ENCODE data around the gene NDE1. TPM values are rescaled to one million over a fixed set of nuclear protein-coding genes. Genes with fewer than 3 reads are reported as not detected.

NDE1 gene
- total RNA-seq, 1 donor from 2014 or later: 42.9 TPM

DNA sequence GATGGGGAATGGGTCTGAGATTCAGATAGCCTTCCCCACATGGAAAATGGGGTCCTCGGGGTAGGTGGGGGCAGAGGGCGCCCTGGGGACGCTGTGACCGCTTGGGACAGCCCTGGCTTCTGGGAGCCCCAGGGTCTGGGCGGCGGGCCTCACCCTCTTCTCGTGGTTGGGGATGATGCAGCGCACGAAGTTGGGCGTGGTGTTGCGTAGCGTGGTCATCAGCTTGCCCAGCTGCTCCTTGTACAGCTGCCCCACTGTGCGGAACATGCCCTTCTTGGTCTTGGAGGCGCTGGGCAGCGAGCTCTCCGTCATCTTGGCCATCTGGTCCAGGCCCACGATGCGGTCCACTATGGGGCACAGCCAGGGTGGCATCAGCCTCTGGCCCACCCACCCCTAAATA is 99.9 kb downstream of the NDE1 start:
- ATAC-seq (no peak), DNase-seq (ENCODE audit: low spot score) (no peak)
- intact Hi-C loops (cut with DNase I): loop anchor here (5.0 kb wide), 1 partner anchor 1762 kb away; no protein-coding TSS in a partner anchor

DNA sequence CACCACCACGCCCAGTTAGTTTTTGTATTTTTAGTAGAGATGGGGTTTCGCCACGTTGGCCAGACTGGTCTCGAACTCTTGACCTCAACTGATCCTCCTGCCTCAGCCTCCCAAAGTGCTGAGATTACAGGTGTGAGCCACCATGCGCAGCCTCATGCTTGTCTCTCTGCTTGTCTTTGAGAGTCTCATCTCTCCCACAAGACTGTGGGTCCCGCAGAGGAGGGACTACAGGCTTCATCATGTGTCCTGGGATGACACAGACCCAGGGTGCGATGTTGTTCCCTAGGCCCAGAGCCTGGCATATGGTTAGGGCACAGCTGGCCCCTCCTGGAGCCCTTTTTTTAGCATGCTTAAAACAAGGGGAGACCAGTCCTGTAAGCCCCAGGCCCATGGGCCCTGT is 101.9 kb downstream of the NDE1 start:
- intact Hi-C loops (cut with DNase I): no loop called here

DNA sequence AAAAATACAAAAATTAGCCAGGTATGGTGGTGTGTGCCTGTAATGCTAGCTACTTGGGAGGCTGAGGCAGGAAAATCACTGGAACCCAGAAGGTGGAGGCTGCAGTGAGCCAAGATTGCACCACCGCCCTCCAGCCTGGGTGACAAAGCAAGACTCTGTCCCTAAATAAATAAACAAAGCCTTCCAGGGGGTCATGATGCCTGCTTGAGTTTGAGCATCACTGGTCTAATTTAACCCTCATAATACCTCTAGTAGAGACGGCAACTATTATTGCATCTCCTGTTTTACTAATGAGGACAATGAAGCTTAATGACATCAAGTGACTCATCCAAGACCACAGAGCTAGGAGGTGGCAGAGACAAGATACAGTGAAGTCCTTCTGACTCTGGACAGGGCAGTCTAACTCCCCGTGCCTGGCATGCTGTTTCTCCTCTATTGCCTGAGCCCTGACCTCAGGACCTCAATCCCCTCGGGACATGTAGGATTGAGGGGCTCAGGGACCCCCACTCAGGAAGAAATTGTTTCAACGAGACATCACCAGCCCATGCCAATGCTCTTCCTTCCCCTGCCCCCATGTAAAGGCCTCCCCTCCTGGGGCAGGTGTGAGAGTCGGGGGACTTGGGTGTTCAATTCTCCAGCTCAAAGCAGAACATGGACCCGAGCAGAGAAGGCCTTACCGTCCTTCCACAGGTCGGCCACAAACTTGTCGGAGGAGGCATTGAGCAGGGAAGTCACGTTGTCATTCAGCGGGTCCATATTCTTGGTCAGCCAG is 102.9 kb downstream of the NDE1 start:
- no peak for ATAC-seq

More for the DNA sequence above, 101.9 kb downstream of the NDE1 start:
- ATAC-seq (no peak), DNase-seq (ENCODE audit: low spot score) (no peak)

DNA sequence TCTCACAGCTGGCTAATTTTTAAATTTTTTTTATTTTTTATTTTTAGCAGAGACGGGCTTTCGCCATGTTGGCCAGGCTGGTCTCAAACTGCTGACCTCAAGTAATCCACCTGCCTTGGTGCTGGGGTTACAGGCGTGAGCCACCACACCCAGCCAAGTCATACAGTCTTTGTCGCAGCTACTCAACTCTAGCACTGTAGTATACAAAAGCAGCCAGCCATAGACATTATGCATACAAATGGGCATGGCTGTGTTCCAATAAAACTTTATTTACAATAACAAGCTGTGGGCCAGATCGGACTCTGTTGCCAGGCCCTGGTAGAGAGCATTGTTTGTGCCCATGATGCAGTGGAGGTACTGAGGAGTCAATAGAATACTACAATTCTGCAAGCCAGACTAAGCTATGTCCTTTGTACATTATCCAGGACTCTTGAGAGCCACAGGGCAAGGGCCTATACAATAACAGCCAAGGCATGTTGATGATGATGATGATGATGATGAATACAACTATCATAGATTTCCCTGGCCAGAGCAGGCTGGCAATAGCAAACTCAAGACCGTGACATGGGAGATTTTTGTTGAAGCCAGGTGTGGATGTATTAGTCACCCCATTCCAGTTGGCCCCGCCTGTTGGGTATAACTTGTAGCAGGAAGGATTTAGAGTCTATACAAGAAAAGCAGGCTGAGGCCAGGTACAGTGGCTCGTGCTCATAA is 104.9 kb downstream of the NDE1 start:
- intact Hi-C loops (cut with DNase I): no loop called here
- ATAC-seq (no peak), DNase-seq (ENCODE audit: low spot score) (no peak)

More for the DNA sequence above, 102.9 kb downstream of the NDE1 start:
- DNase-seq (ENCODE audit: low spot score): no peak
- intact Hi-C loops (cut with DNase I): no loop called here

DNA sequence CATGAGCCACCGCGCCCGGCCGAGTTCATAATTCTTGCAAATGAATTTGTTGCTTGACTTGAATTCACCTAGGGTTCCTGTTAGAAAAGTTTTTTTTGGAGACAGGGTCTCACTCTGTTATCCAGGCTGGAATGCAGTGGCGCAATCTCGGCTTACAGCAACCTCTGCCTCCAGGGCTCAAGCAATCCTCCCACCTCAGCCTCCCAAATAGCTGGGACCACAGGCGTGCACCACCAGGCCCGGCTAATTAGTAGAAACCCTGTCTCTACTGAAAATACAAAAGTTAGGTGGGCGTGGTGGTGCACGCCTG is 107.0 kb downstream of the NDE1 start:
- intact Hi-C loops (cut with DNase I): no loop called here
- no peak for DNase-seq (ENCODE audit: low spot score)
- no peak for ATAC-seq

DNA sequence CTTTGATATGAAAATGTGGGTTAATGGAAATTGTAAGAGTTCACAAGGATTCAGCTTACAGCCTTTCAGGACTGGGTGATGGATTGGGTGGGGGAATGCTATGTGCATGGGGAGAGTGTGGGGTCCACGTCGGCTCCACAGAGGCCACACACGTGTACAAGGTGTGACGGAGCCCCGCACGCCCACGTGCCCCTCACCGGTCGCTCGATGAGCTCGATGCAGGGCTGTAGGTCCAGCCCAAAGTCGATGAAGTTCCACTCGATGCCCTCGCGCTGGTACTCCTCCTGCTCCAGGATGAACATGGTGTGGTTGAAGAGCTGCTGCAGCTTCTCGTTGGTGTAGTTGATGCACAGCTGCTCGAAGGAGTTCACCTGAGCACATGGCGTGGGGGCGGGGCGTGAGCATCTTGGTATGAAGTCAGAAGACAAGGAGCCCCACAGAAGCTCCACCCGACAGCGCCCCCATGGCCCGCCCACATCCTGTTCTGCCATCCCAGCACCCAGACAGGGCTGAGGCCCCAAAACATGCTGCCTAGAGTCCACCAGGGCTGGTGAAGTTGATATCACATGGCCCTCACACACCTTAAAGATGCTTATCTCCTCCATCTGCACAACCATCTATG is 107.7 kb downstream of the NDE1 start:
- DNase-seq (ENCODE audit: low spot score): no peak
- intact Hi-C loops (cut with DNase I): no loop called here
- ATAC-seq: no peak

DNA sequence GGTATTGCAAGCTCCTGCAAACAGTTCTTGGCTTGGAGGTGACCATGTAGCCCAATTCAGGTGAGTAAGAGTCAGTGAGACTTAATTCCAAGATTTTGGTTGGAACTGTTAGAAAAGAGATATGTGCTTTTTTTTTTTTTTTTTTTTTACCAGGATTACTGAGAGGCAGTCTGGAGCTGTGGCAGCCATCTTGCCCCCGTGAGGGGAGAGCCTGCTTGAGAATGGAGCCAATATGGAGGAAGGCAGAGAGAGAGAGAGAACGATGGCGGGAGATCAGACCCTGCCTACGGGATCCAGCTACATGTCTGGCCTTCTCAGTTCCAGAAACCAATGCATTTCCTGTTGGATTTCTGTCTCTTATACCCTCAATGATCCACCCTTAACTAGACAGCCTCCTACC is 109.0 kb downstream of the NDE1 start:
- ATAC-seq (no peak), DNase-seq (ENCODE audit: low spot score) (no peak)
- intact Hi-C loops (cut with DNase I): no loop called here

DNA sequence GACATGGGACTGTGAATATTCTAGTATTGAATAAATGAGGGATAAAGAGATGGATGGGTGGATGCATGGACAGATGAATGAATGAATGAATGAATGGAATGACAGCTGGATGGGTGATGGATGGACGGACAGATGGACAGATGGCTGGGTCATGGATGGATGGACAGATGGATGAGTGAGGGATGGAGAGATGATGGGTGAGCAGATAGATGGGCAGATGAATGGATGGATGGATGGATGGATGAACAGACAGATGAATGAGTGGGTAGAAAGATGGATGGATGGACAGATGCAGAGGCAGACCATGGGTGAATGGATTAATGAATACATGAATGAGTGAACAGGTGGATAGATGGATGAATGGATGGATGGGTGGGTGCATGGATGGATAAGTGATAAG is 110.1 kb downstream of the NDE1 start:
- no peak for DNase-seq (ENCODE audit: low spot score)
- ATAC-seq: no peak
- intact Hi-C loops (cut with DNase I): no loop called here

DNA sequence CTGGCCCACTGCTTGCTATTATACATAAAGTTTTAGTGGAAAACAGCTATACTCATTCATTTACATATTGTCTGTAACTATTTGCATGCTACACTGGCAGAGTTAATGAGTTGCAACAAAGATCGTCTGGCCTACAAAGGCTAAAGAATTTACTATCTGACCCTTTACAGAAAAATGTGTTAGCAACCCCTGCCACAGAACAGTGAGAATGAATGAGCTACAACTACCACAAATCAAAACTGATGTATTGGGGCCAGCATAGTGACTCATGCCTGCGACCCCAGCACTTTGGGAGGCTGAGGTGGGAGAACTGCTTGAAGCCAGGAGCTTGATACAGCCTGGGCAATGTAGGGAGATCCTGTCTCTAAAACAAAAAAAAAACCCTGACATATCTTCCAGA is 114.1 kb downstream of the NDE1 start:
- intact Hi-C loops (cut with DNase I): no loop called here
- no peak for DNase-seq (ENCODE audit: low spot score)
- no peak for ATAC-seq

DNA sequence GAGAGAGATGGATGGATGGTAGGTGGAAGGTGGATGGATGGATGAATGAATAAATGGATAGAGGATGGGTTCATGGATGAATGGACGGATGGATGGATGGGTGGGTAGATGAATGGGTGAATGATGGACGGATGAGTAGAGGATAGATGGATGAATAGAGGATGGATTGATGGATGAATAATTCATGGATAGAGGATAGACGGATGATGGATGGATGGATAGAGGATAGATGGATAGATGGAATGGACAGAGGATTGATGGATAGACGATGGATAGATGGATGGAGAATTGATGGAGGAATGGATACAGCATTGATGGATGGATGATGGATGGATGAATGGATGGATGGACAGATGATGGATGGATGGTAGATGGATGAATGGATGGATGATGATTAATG is 115.1 kb downstream of the NDE1 start:
- ATAC-seq: no peak
- no peak for DNase-seq (ENCODE audit: low spot score)
- intact Hi-C loops (cut with DNase I): no loop called here

DNA sequence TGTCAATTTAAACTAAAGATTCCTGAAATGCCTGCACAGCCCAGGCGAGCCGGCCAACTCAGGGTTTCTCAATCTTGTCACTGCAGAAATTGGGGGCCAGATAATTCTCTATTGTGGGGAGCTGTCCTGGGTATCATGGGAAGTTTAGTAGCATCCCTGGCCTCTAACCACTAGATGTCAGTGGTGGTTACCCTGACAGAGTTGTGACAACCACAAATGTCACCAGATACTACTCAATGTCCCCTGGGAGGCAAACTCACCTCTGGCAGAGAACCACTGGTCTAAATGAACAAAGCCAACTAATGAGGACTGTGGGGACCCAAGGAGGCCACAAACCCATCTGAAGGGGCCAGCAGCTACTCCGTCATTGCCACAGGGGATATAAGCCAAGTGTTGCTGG is 115.8 kb downstream of the NDE1 start:
- ATAC-seq (peak; percentile 80), DNase-seq (ENCODE audit: low spot score) (no peak)
- intact Hi-C loops (cut with DNase I): no loop called here

DNA sequence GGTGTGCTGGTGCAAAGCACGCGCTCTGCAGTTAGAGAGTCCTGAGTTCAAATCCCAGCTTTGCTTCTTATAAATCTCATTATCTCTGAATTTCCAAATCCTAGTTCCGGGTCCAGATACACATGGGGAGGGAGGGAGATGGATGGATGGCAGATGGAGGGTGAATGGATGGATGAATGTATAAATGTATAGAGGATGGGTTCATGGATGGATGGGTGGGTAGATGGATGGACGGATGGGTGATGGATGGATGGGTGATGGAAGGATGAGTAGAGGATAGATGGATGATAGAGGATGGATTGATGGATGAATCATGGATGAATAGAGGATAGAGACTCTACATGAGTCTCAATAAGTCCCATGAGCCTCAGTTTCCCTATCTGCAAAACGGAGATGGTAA is 116.9 kb downstream of the NDE1 start:
- DNase-seq (ENCODE audit: low spot score) (no peak), ATAC-seq (no peak)
- intact Hi-C loops (cut with DNase I): no loop called here

DNA sequence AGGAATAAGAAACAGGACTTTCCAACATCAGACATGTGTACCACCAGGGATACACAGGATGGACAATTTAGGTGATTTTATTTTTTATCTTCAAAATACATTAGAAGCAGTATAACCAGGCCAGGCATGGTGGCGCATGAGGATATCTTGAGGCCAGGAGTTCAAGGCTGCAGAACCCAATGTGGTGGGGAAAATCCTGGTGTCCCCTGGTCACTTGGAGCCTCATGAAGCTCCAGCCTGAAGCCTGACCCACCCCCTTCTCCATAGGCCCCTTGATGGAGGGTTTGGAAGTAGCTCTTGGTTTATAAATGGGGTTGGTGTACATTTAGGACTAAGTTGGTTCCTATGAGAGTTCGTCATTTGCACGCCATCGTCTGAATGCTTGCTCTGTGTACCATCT is 118.2 kb downstream of the NDE1 start:
- intact Hi-C loops (cut with DNase I): no loop called here
- DNase-seq (ENCODE audit: low spot score) (no peak), ATAC-seq (no peak)

DNA sequence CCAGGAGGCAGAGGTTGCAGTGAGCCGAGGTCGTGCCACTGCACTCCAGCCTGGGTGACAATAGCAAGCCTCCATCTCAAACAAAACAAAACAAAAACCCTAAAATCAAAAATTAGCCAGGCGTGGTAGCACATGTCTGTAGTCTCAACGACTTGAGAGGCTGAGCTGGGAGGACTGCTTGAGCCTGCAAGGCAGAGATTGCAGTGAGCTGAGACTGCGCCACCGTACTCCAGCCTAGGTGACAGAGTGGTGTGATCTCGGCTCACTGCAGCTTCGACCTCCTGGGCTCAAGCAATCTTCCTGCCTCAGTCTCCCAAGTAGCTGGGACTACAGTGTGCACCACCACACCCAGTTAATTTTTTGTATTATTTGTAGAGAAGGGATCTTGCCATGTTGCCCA is 119.2 kb downstream of the NDE1 start:
- ATAC-seq (no peak), DNase-seq (ENCODE audit: low spot score) (no peak)
- intact Hi-C loops (cut with DNase I): no loop called here

DNA sequence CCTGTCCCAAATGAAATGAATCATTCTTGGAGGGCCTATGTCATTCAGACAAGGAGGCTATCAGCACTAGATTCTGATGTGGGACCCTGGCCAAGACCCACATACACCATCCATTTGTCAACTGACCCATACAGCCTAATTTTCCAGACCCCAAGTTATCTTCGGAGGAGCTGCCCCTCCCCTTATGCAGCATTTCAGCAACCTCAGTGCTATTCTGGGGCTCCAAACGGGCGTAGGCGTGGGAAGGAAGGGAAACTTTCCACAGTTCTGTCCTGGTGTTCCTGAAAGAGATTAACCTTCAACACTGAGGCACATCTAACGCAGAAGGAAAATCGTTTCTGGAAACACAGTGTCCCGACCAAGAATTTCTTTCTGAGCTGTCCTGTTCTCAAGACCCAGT is 120.1 kb downstream of the NDE1 start:
- intact Hi-C loops (cut with DNase I): loop anchor here (10.0 kb wide), 1 partner anchor 355 kb away; no protein-coding TSS in a partner anchor
- ATAC-seq: peak; percentile 41
- DNase-seq (ENCODE audit: low spot score): no peak

DNA sequence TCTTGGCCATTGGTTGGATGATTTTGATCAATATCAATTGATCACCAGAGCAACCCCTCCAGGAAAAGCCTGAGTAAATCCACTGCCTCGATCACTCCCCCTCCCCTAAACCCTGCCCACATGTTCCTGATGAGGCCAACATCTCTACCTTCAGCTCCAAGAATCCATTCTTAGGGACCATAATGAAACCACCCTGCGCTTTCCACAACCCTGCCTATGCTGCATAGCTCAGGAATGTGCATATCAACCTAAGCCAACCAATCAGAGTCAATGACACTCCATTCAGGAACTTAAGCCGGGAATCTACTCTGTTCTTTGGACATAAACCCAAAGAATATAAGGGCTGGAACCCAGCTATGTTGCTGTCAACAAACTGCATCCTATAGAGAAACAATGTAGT is 120.5 kb downstream of the NDE1 start:
- intact Hi-C loops (cut with DNase I): loop anchor here (10.0 kb wide), 1 partner anchor 354 kb away; no protein-coding TSS in a partner anchor
- DNase-seq (ENCODE audit: low spot score): no peak
- no peak for ATAC-seq

DNA sequence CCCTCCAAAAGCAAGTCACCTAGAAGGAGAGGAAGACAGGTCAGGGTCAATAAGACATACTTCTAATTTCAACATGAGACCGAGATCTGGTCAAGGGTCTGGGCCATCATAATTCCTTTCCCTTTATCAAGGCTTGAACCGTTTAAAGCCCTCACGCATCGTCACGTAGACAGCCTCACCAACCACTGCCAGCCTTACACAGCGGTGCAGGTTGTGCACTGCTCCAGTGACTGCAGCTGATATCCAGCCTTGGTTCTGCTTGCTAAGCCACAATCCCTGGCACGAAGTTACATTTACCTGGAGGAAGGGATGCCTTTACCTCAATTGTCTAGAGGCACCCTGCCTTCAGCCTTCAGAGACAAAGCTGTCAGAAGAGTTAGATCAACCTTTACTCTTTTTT is 121.6 kb downstream of the NDE1 start:
- DNase-seq (ENCODE audit: low spot score): no peak
- intact Hi-C loops (cut with DNase I): loop anchor here (10.0 kb wide), 1 partner anchor 353 kb away; no protein-coding TSS in a partner anchor
- no peak for ATAC-seq

DNA sequence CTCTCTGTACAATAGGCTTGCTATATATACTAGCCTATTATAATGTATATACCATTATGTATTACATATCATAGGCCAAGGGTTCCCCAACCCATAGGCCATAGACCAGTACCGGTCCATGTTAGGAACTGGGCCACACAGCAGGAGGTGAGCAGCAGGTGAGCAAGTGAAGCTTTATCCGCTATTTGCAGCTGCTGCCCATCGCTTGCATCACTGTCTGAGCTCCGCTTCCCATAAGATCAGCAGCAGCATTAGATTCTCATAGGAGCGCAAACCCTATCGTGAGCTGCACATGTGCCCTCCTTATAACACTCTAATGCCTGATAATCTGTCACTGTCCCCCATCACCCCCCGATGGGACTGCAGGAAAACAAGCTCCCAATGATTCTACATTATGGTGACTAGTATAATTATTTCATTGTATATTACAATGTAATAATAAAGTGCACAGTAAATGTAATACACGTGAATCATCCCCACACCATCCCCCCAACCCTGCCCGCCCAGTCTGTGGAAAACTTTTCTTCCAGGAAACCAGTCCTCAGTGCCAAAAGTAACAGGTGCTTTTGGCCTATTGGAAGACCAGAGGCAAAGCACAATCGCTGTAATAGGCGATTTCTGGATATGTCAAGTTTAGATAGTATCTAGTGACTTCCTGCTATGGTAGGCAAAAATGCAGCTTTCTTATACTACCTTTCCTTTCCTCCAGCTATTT is 122.7 kb downstream of the NDE1 start:
- DNase-seq (ENCODE audit: low spot score) (no peak), ATAC-seq (no peak)
- intact Hi-C loops (cut with DNase I): loop anchor here (10.0 kb wide), 1 partner anchor 352 kb away; no protein-coding TSS in a partner anchor

DNA sequence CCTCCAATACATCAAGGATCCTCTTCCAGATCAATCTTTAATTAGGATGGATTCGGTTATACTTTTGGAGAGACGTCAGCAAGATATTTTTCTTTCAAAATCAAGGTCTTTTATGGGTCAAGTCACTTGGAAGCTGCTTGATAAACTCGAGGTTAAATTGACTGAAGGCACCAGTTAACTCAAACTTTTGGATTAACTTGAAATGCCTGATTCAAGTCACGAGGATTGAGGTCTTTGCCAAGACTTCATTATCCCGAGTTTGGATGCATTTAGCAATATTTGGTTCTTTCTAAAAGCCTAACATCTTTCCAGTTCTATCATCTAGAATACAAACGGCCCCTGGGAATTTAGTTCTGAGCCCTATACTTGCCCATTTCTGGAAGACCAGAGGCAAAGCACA is 123.9 kb downstream of the NDE1 start:
- DNase-seq (ENCODE audit: low spot score): no peak
- intact Hi-C loops (cut with DNase I): loop anchor here (10.0 kb wide), 1 partner anchor 351 kb away; no protein-coding TSS in a partner anchor
- ATAC-seq: peak; percentile 62

All from sciatic nerve (tissue), 2 donors.